Measurements from ENCODE around the gene MCOLN1. TPM values are rescaled to one million over a fixed set of nuclear protein-coding genes. Genes with fewer than 3 reads are reported as not detected.

Gene MCOLN1
- total RNA-seq (ENCODE audit: low replicate concordance): 12.0 and 17.3 TPM in 2 replicates

- DNase-seq (ENCODE audit: low read depth): peak; percentile 95
- no peak for TF ChIP-seq CTCF (IDR thresholded peaks at IDR 0.05; ENCODE audit: insufficient read depth, low read length)
Measured at GRCh38 chr19:7522072-7522922, at the start of gene MCOLN1. TSS of gene MCOLN1 (plus strand) at chr19:7522624. CDS start at chr19:7522751, 127 bp downstream.

GRCh38 chr19:7475665-7476064 is 46.8 kb upstream of the MCOLN1 start:
- no peak overlapping the region for H3K4me3 ChIP-seq (ENCODE audit: low read depth, low read length)
- no peak for TF ChIP-seq CTCF (IDR thresholded peaks at IDR 0.05; ENCODE audit: insufficient read depth, low read length)
- no peak for DNase-seq (ENCODE audit: low read depth)

More at GRCh38 chr19:7522072-7522922, at the start of gene MCOLN1:
- peak within 1 kb of the TSS; percentile 83 for H3K4me3 ChIP-seq (ENCODE audit: low read depth, low read length)

- no peak for DNase-seq (ENCODE audit: low read depth)
- H3K4me3 ChIP-seq (ENCODE audit: low read depth, low read length): no peak overlapping the region
- TF ChIP-seq CTCF (IDR thresholded peaks at IDR 0.05; ENCODE audit: insufficient read depth, low read length): no peak
Measured at GRCh38 chr19:7476241-7476640, 46.2 kb upstream of the MCOLN1 start.

- DNase-seq (ENCODE audit: low read depth): no peak
- no peak for TF ChIP-seq CTCF (IDR thresholded peaks at IDR 0.05; ENCODE audit: insufficient read depth, low read length)
- no peak overlapping the region for H3K4me3 ChIP-seq (ENCODE audit: low read depth, low read length)
Measured at GRCh38 chr19:7476777-7477494, 45.5 kb upstream of the MCOLN1 start.

GRCh38 chr19:7477758-7478157 is 44.7 kb upstream of the MCOLN1 start:
- no peak overlapping the region for H3K4me3 ChIP-seq (ENCODE audit: low read depth, low read length)
- DNase-seq (ENCODE audit: low read depth): no peak
- TF ChIP-seq CTCF (IDR thresholded peaks at IDR 0.05; ENCODE audit: insufficient read depth, low read length): no peak

GRCh38 chr19:7478173-7478842 is 44.1 kb upstream of the MCOLN1 start:
- H3K4me3 ChIP-seq (ENCODE audit: low read depth, low read length): no peak overlapping the region
- DNase-seq (ENCODE audit: low read depth): peak; percentile 13
- no peak for TF ChIP-seq CTCF (IDR thresholded peaks at IDR 0.05; ENCODE audit: insufficient read depth, low read length)
